ENCODE measurements around the gene KIF5A. TPM values are rescaled to one million over a fixed set of nuclear protein-coding genes. Genes with fewer than 3 reads are reported as not detected.

The KIF5A gene
- total and polyA plus RNA-seq, 2 of the 13 experiments (the other 11 are each of a cell fraction or from before 2014, with no cell fraction given) = 1.6 to 11.9 TPM

DNA sequence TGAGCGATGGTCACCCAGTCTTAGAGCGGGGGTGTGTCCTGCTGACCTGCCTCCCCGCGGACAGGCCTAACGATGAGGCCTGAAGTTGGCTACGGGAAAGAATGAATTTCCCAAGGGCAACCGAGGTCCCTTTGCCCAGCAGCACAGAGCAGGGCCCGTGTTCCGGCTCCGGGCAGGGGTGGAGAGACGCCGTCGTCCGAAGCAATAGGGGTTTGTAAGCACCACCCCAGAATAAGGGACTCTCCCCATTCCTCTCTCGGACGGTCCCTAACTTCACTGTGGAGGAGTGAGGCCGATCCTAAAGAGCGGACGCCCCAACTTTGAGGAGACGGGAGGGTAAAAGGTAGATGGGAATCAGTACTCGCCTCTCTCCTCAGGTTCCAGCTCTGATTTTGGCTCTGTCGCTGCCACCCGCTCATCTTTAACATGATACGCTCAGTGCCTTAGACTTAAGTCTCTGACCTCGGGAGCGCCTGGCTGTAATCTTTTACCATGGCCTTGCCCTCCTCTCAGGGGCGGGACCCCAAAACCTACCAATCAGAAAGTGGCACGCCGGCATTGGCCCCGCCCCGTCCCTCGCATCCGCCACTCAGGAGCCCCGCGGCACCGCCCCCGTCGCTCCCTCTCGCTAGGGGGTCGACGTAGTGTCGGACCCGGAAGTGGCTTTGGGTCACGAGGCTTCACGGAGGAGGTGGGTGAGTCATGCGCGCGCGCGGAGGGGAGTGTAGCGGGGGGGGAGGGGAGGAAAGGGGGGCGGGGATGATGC is 29.6 kb upstream of the KIF5A start, which contains the start of gene DDIT3 (continued):
- TF ChIP-seq, protein P1, sequence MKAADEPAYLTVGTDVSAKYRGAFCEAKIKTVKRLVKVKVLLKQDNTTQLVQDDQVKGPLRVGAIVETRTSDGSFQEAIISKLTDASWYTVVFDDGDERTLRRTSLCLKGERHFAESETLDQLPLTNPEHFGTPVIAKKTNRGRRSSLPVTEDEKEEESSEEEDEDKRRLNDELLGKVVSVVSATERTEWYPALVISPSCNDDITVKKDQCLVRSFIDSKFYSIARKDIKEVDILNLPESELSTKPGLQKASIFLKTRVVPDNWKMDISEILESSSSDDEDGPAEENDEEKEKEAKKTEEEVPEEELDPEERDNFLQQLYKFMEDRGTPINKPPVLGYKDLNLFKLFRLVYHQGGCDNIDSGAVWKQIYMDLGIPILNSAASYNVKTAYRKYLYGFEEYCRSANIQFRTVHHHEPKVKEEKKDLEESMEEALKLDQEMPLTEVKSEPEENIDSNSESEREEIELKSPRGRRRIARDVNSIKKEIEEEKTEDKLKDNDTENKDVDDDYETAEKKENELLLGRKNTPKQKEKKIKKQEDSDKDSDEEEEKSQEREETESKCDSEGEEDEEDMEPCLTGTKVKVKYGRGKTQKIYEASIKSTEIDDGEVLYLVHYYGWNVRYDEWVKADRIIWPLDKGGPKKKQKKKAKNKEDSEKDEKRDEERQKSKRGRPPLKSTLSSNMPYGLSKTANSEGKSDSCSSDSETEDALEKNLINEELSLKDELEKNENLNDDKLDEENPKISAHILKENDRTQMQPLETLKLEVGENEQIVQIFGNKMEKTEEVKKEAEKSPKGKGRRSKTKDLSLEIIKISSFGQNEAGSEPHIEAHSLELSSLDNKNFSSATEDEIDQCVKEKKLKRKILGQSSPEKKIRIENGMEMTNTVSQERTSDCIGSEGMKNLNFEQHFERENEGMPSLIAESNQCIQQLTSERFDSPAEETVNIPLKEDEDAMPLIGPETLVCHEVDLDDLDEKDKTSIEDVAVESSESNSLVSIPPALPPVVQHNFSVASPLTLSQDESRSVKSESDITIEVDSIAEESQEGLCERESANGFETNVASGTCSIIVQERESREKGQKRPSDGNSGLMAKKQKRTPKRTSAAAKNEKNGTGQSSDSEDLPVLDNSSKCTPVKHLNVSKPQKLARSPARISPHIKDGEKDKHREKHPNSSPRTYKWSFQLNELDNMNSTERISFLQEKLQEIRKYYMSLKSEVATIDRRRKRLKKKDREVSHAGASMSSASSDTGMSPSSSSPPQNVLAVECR (CRISPR knock-in tag; IDR thresholded peaks at IDR 0.05; ENCODE audit: borderline replicate concordance) = peak; percentile 94
- TF ChIP-seq SAP130 (CRISPR knock-in tag; IDR thresholded peaks at IDR 0.05; ENCODE audit: low read depth) (peak; percentile 74), ZNF33B (CRISPR knock-in tag; IDR thresholded peaks at IDR 0.05) (peak; percentile 86), KIAA2018 (CRISPR knock-in tag; IDR thresholded peaks at IDR 0.05; ENCODE audit: borderline replicate concordance) (no peak), ZNF598 (CRISPR knock-in tag; IDR thresholded peaks at IDR 0.05; ENCODE audit: borderline replicate concordance) (peak; percentile 89; the same call in 1 of the 2 replicates), HMG20B (CRISPR knock-in tag; conservative IDR thresholded peaks at IDR 0.05) (0 out of 2 replicates have a peak, but pooled peaks have one; percentile 37), ZFP90 (CRISPR knock-in tag; IDR thresholded peaks at IDR 0.05; ENCODE audit: borderline replicate concordance) (peak; percentile 45; the same call in 1 of the 2 replicates), ZNF619 (CRISPR knock-in tag; IDR thresholded peaks at IDR 0.05) (no peak; the same call in 1 of the 2 replicates), AKNA (CRISPR knock-in tag; IDR thresholded peaks at IDR 0.05; ENCODE audit: borderline replicate concordance) (peak; percentile 57; the same call in 1 of the 2 replicates), NCOA5 (CRISPR knock-in tag; IDR thresholded peaks at IDR 0.05) (no peak)
